ENCODE results near the gene RRBP1.

Gene RRBP1

GRCh38 chr20:17640146-17640874 lies 41.7 kb downstream of the RRBP1 start:
- in situ Hi-C loops (cut with MboI; ENCODE audit: low sequenced_read_pairs) = no loop called here

- in situ Hi-C loops (cut with MboI; ENCODE audit: low sequenced_read_pairs) = no loop called here
Observed at GRCh38 chr20:17638835-17639407, 43.1 kb downstream of the RRBP1 start.

- in situ Hi-C loops (cut with MboI; ENCODE audit: low sequenced_read_pairs) = no loop called here
Observed at GRCh38 chr20:17637985-17638640, 43.9 kb downstream of the RRBP1 start.

- in situ Hi-C loops (cut with MboI; ENCODE audit: low sequenced_read_pairs) = no loop called here
Observed at GRCh38 chr20:17637413-17637780, 44.6 kb downstream of the RRBP1 start.

- in situ Hi-C loops (cut with MboI; ENCODE audit: low sequenced_read_pairs) = no loop called here
Observed at GRCh38 chr20:17636523-17637412, 45.3 kb downstream of the RRBP1 start.

- in situ Hi-C loops (cut with MboI; ENCODE audit: low sequenced_read_pairs) = no loop called here
Observed at GRCh38 chr20:17635332-17636244, 46.5 kb downstream of the RRBP1 start.

- in situ Hi-C loops (cut with MboI; ENCODE audit: low sequenced_read_pairs) = no loop called here
Observed at GRCh38 chr20:17634661-17635331, 47.2 kb downstream of the RRBP1 start.

GRCh38 chr20:17633850-17634500 lies 48.1 kb downstream of the RRBP1 start:
- in situ Hi-C loops (cut with MboI; ENCODE audit: low sequenced_read_pairs) = no loop called here

GRCh38 chr20:17633221-17633849 lies 48.7 kb downstream of the RRBP1 start:
- in situ Hi-C loops (cut with MboI; ENCODE audit: low sequenced_read_pairs) = no loop called here

GRCh38 chr20:17631576-17632319 lies 50.3 kb downstream of the RRBP1 start:
- in situ Hi-C loops (cut with MboI; ENCODE audit: low sequenced_read_pairs) = no loop called here

- in situ Hi-C loops (cut with MboI; ENCODE audit: low sequenced_read_pairs) = no loop called here
Observed at GRCh38 chr20:17630806-17631195, 51.2 kb downstream of the RRBP1 start.

GRCh38 chr20:17630151-17630805 lies 51.8 kb downstream of the RRBP1 start:
- in situ Hi-C loops (cut with MboI; ENCODE audit: low sequenced_read_pairs) = no loop called here

- in situ Hi-C loops (cut with MboI; ENCODE audit: low sequenced_read_pairs) = loop anchor here (10.0 kb wide), 1 partner anchor 115 kb away; no protein-coding TSS in a partner anchor
Observed at GRCh38 chr20:17629678-17630089, 52.4 kb downstream of the RRBP1 start.

GRCh38 chr20:17629025-17629424 lies 53.0 kb downstream of the RRBP1 start:
- in situ Hi-C loops (cut with MboI; ENCODE audit: low sequenced_read_pairs) = loop anchor here (10.0 kb wide), 1 partner anchor 114 kb away; no protein-coding TSS in a partner anchor

GRCh38 chr20:17628101-17628841 lies 53.8 kb downstream of the RRBP1 start:
- in situ Hi-C loops (cut with MboI; ENCODE audit: low sequenced_read_pairs) = loop anchor here (10.0 kb wide), 1 partner anchor 113 kb away; no protein-coding TSS in a partner anchor

All from HL-60/S4 treated with retinoic acid at 250 ng/mL for 4 days and 3 days (cell line).